ENCODE measurements around the gene ZNF564. TPM values are rescaled to one million over a fixed set of nuclear protein-coding genes. Genes with fewer than 3 reads are reported as not detected.

Gene ZNF564
- total and polyA plus RNA-seq, 2 of the 8 experiments (the other 6 are each of a cell fraction or from before 2014, with no cell fraction given): 0.89 to 10.4 TPM

Small RNAs within 50 kb of the gene (small RNA-seq; reads per million reads assigned to genes)
- not detected for gene MTCO1P27 (ENCODE audit: insufficient read depth)
- gene PPIAP20 (ENCODE audit: insufficient read depth): not detected

Other genes with a start within 250 kb of the ZNF564 start
- gene ZNF563, start 217.8 kb downstream of the ZNF564 start, total RNA-seq (2021; fragmentation: NEBNext Ultra II Directional; extraction: Animal tissue kit (Norgen Biotek cat#: 25700)): 2.3 and 3.0 TPM in 2 replicates
- gene ZNF563, start 217.8 kb downstream of the ZNF564 start, polyA plus RNA-seq (2011; rRNA removed): 0.66 and 0.91 TPM in 2 replicates
- 2.0 and 2.4 TPM in 2 replicates for gene ZNF442, start 185.8 kb downstream of the ZNF564 start, total RNA-seq (2021; fragmentation: NEBNext Ultra II Directional; extraction: Animal tissue kit (Norgen Biotek cat#: 25700))
- gene ZNF442, start 185.8 kb downstream of the ZNF564 start, polyA plus RNA-seq (2011; rRNA removed): 0.17 and 0.60 TPM in 2 replicates
- gene ZNF799, start 150.2 kb downstream of the ZNF564 start, total RNA-seq (2021; fragmentation: NEBNext Ultra II Directional; extraction: Animal tissue kit (Norgen Biotek cat#: 25700)): 3.0 and 4.2 TPM in 2 replicates
- 0.49 and 1.00 TPM in 2 replicates for gene ZNF799, start 150.2 kb downstream of the ZNF564 start, polyA plus RNA-seq (2011; rRNA removed)
- 7.8 and 9.2 TPM in 2 replicates for gene ZNF443, start 110.5 kb downstream of the ZNF564 start, total RNA-seq (2021; fragmentation: NEBNext Ultra II Directional; extraction: Animal tissue kit (Norgen Biotek cat#: 25700))
- gene ZNF443, start 110.5 kb downstream of the ZNF564 start, polyA plus RNA-seq (2011; rRNA removed): 0.74 and 1.4 TPM in 2 replicates
- 2.0 and 2.2 TPM in 2 replicates for gene ZNF709, start 66.7 kb downstream of the ZNF564 start, total RNA-seq (2021; fragmentation: NEBNext Ultra II Directional; extraction: Animal tissue kit (Norgen Biotek cat#: 25700))
- 0.86 and 1.3 TPM in 2 replicates for gene ZNF709, start 66.7 kb downstream of the ZNF564 start, polyA plus RNA-seq (2011; rRNA removed)
- gene ZNF490, start 59.3 kb upstream of the ZNF564 start, total RNA-seq (2021; fragmentation: NEBNext Ultra II Directional; extraction: Animal tissue kit (Norgen Biotek cat#: 25700)): 9.0 TPM in 2 replicates
- gene ZNF490, start 59.3 kb upstream of the ZNF564 start, polyA plus RNA-seq (2011; rRNA removed): 1.6 and 1.7 TPM in 2 replicates
- gene ZNF791, start 59.4 kb upstream of the ZNF564 start, total RNA-seq (2021; fragmentation: NEBNext Ultra II Directional; extraction: Animal tissue kit (Norgen Biotek cat#: 25700)): 18.6 and 20.1 TPM in 2 replicates
- 3.1 and 4.1 TPM in 2 replicates for gene ZNF791, start 59.4 kb upstream of the ZNF564 start, polyA plus RNA-seq (2011; rRNA removed)
- gene MAN2B1, start 115.3 kb upstream of the ZNF564 start, total RNA-seq (2021; fragmentation: NEBNext Ultra II Directional; extraction: Animal tissue kit (Norgen Biotek cat#: 25700)): 71.1 and 76.3 TPM in 2 replicates
- gene MAN2B1, start 115.3 kb upstream of the ZNF564 start, polyA plus RNA-seq (2011; rRNA removed): 55.3 and 73.6 TPM in 2 replicates
- 15.3 and 19.6 TPM in 2 replicates for gene WDR83, start 115.3 kb upstream of the ZNF564 start, total RNA-seq (2021; fragmentation: NEBNext Ultra II Directional; extraction: Animal tissue kit (Norgen Biotek cat#: 25700))
- gene WDR83, start 115.3 kb upstream of the ZNF564 start, polyA plus RNA-seq (2011; rRNA removed): 12.6 and 24.5 TPM in 2 replicates
- 86.6 and 88.8 TPM in 2 replicates for gene DHPS, start 130.4 kb upstream of the ZNF564 start, total RNA-seq (2021; fragmentation: NEBNext Ultra II Directional; extraction: Animal tissue kit (Norgen Biotek cat#: 25700))
- gene DHPS, start 130.4 kb upstream of the ZNF564 start, polyA plus RNA-seq (2011; rRNA removed): 99.6 and 118 TPM in 2 replicates
- not detected in 2 replicates for gene GNG14, start 136.5 kb upstream of the ZNF564 start, total RNA-seq (2021; fragmentation: NEBNext Ultra II Directional; extraction: Animal tissue kit (Norgen Biotek cat#: 25700))
- not detected in 2 replicates for gene GNG14, start 136.5 kb upstream of the ZNF564 start, polyA plus RNA-seq (2011; rRNA removed)
- 10.8 and 11.1 TPM in 2 replicates for gene FBXW9, start 145.1 kb upstream of the ZNF564 start, total RNA-seq (2021; fragmentation: NEBNext Ultra II Directional; extraction: Animal tissue kit (Norgen Biotek cat#: 25700))
- 30.1 and 36.4 TPM in 2 replicates for gene FBXW9, start 145.1 kb upstream of the ZNF564 start, polyA plus RNA-seq (2011; rRNA removed)
- 110 and 112 TPM in 2 replicates for gene TNPO2, start 172.4 kb upstream of the ZNF564 start, total RNA-seq (2021; fragmentation: NEBNext Ultra II Directional; extraction: Animal tissue kit (Norgen Biotek cat#: 25700))
- 121 and 136 TPM in 2 replicates for gene TNPO2, start 172.4 kb upstream of the ZNF564 start, polyA plus RNA-seq (2011; rRNA removed)
- gene TRIR, start 183.2 kb upstream of the ZNF564 start, total RNA-seq (2021; fragmentation: NEBNext Ultra II Directional; extraction: Animal tissue kit (Norgen Biotek cat#: 25700)): 149 and 156 TPM in 2 replicates
- gene TRIR, start 183.2 kb upstream of the ZNF564 start, polyA plus RNA-seq (2011; rRNA removed): 130 and 167 TPM in 2 replicates
- 105 and 106 TPM in 2 replicates for gene GET3, start 186.0 kb upstream of the ZNF564 start, total RNA-seq (2021; fragmentation: NEBNext Ultra II Directional; extraction: Animal tissue kit (Norgen Biotek cat#: 25700))
- 297 and 304 TPM in 2 replicates for gene GET3, start 186.0 kb upstream of the ZNF564 start, polyA plus RNA-seq (2011; rRNA removed)
- gene BEST2, start 200.3 kb upstream of the ZNF564 start, total RNA-seq (2021; fragmentation: NEBNext Ultra II Directional; extraction: Animal tissue kit (Norgen Biotek cat#: 25700)): 4.6 TPM in 2 replicates
- 7.3 and 11.6 TPM in 2 replicates for gene BEST2, start 200.3 kb upstream of the ZNF564 start, polyA plus RNA-seq (2011; rRNA removed)
- gene HOOK2, start 224.1 kb upstream of the ZNF564 start, total RNA-seq (2021; fragmentation: NEBNext Ultra II Directional; extraction: Animal tissue kit (Norgen Biotek cat#: 25700)): 59.3 and 63.2 TPM in 2 replicates
- gene HOOK2, start 224.1 kb upstream of the ZNF564 start, polyA plus RNA-seq (2011; rRNA removed): 23.8 and 39.2 TPM in 2 replicates
- 7.4 and 8.6 TPM in 2 replicates for gene JUNB, start 240.0 kb upstream of the ZNF564 start, total RNA-seq (2021; fragmentation: NEBNext Ultra II Directional; extraction: Animal tissue kit (Norgen Biotek cat#: 25700))
- 10.0 and 14.1 TPM in 2 replicates for gene JUNB, start 240.0 kb upstream of the ZNF564 start, polyA plus RNA-seq (2011; rRNA removed)